Stimulated activated CD8-positive, alpha-beta memory T cell treated with anti-CD3 and anti-CD28 coated beads, Interleukin-2, amount 100 ng/mL, for 48 hours (primary cell): Measurements from ENCODE around the gene TPO.
"Not testable (repeated sequence)": the region's sequence is repeated elsewhere in the genome, so short reads cannot be mapped to it uniquely, and the experiment has no call there.

Source experiments
- DNase-seq, 2 donors: peaks; one replicate each; pipeline ENCODE4 v3.0.0-alpha.2; 2020; ENCODE audit warnings: low read depth in 2 of 2

Gene TPO

GRCh38 chr2:1483551-1483950, 70.3 kb downstream of the TPO start:
- no peak for DNase-seq

GRCh38 chr2:1484131-1484884, 71.0 kb downstream of the TPO start:
- DNase-seq, result no peak

GRCh38 chr2:1486670-1487069, 73.4 kb downstream of the TPO start:
- DNase-seq, result no peak

GRCh38 chr2:1487758-1488157, 74.5 kb downstream of the TPO start:
- no peak for DNase-seq

GRCh38 chr2:1488181-1488671, 75.0 kb downstream of the TPO start:
- DNase-seq, result no peak

- DNase-seq, result no peak
These were observed 75.6 kb downstream of the TPO start for GRCh38 chr2:1488851-1489250.

- DNase-seq, result no peak
These were observed 76.2 kb downstream of the TPO start for GRCh38 chr2:1489486-1489885.

GRCh38 chr2:1490381-1490780, 77.1 kb downstream of the TPO start:
- not testable (repeated sequence) for DNase-seq

- no peak for DNase-seq
These were observed 78.5 kb downstream of the TPO start for GRCh38 chr2:1491751-1492150.

GRCh38 chr2:1492231-1492630, 79.0 kb downstream of the TPO start:
- DNase-seq, result not testable (repeated sequence)

- DNase-seq, result no peak
These were observed 79.6 kb downstream of the TPO start for GRCh38 chr2:1492711-1493430.

GRCh38 chr2:1493431-1494126, 80.3 kb downstream of the TPO start:
- DNase-seq, result no peak

- no peak for DNase-seq
These were observed 81.0 kb downstream of the TPO start for GRCh38 chr2:1494257-1494656.

- no peak for DNase-seq
These were observed 81.6 kb downstream of the TPO start for GRCh38 chr2:1494906-1495305.

GRCh38 chr2:1495676-1496358, 82.6 kb downstream of the TPO start:
- DNase-seq, result no peak

- no peak for DNase-seq
These were observed 83.1 kb downstream of the TPO start for GRCh38 chr2:1496359-1496821.

GRCh38 chr2:1497122-1497611, 83.9 kb downstream of the TPO start:
- no peak for DNase-seq

- DNase-seq, result no peak
These were observed 84.9 kb downstream of the TPO start for GRCh38 chr2:1498176-1498575.

- DNase-seq, result no peak
These were observed 86.0 kb downstream of the TPO start for GRCh38 chr2:1499033-1499795.

- DNase-seq, result no peak
These were observed 88.0 kb downstream of the TPO start for GRCh38 chr2:1501038-1501851.
